ENCODE measurements around the gene CREB3.

Gene CREB3

GRCh38 chr9:35727676-35728040 lies 4.8 kb upstream of the CREB3 start:
- DNase-seq (ENCODE audit: extremely low read depth, low read depth) = no peak
- no peak for TF ChIP-seq CTCF (IDR thresholded peaks at IDR 0.05; ENCODE audit: low read depth, low read length)

GRCh38 chr9:35728041-35728971 lies 4.2 kb upstream of the CREB3 start:
- peak; percentile 68 for DNase-seq (ENCODE audit: extremely low read depth, low read depth)
- TF ChIP-seq CTCF (IDR thresholded peaks at IDR 0.05; ENCODE audit: low read depth, low read length) = no peak

GRCh38 chr9:35729101-35729500 lies 3.4 kb upstream of the CREB3 start:
- no peak for DNase-seq (ENCODE audit: extremely low read depth, low read depth)
- no peak for TF ChIP-seq CTCF (IDR thresholded peaks at IDR 0.05; ENCODE audit: low read depth, low read length)

GRCh38 chr9:35729700-35730485 lies 2.6 kb upstream of the CREB3 start:
- peak; percentile 65 for DNase-seq (ENCODE audit: extremely low read depth, low read depth)
- TF ChIP-seq CTCF (IDR thresholded peaks at IDR 0.05; ENCODE audit: low read depth, low read length) = peak; percentile 69

- TF ChIP-seq CTCF (IDR thresholded peaks at IDR 0.05; ENCODE audit: low read depth, low read length) = no peak
- DNase-seq (ENCODE audit: extremely low read depth, low read depth) = no peak
Observed at GRCh38 chr9:35730486-35730854, 2.0 kb upstream of the CREB3 start.

- DNase-seq (ENCODE audit: extremely low read depth, low read depth) = no peak
- TF ChIP-seq CTCF (IDR thresholded peaks at IDR 0.05; ENCODE audit: low read depth, low read length) = no peak
Observed at GRCh38 chr9:35731415-35732184, 866 bp upstream of the CREB3 start.

All from AG09319 (cell line).